NK-92 (cell line): ENCODE results near the gene KIF18A.

Experiments
- DNase-seq: peaks from one replicate; lab custom pipeline; 2025; ENCODE audit not compliant: unreplicated experiment; lab: John Stamatoyannopoulos, UW

Gene KIF18A

DNA sequence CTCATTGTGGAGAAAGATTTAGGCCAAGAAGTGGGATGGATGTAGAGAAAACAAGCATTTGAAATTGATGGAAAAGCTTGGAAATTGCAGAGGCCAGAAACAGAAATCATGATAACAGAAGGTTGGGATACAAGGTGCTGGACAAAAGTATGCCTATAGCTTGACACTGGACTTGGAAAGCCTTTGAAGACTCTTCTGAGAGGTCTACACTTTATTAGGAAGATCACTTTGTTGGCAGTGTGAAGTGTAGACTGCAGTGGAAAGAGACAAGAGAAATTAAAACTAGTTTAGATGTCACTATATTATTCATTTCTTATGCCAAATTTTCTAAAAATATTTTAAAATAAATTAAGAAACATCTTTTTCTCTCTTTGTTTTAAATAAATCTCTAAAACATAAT is 59.1 kb downstream of the KIF18A start:
- DNase-seq = no peak

DNA sequence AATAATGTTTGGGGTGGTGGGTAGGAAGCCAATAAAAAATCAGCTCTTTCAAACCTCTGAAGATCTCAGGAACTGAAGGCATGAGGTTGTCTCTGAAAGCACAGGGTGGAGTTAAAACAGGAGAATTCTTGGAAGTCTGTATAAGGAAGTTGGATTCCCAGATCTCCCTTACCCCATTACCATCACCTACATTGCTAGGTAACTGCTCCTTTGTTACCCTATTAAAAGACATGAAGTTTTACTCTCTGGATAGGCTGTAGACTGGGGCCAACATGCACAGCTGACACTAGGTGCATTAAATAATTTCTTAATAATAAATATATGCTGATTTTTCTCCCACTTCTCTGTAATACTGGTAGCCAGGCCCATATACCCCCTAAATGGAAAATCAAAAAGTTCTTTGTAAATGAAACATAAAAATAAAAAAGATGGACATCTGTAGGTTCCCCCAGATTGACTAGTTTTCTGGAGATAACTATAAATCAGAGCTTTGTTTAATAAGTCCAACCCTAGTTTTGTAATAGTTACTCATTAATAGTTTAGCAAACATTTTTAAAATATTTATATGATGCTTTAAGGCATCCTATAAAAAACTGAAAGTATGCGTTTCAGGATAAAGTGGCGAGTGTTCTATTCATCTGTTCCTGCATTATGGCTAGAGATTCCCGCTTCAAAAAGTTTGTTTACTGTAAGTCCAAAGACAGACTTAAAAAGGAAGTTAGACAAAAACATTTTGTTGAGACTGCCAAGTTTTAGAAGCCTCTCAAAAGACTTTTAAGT is 63.8 kb downstream of the KIF18A start:
- no peak for DNase-seq

DNA sequence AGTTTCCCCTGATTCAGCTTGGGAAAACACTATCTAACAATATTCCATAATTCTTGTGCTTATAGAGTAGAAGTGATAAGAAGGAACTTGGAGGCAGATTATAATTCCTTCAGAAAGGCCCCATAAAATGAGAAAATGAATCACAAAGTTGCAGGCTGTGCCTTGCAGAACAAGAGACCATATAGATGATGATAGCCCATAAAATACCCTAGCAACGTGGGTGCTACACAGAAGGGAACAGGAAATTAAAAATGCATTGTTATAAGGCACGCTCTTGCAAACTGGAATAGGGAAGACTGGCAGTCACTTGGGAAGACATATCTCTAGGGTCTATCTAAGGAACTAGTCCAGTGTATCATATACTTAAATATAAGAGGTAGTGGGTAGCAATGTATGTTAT is 67.6 kb downstream of the KIF18A start:
- no peak for DNase-seq

DNA sequence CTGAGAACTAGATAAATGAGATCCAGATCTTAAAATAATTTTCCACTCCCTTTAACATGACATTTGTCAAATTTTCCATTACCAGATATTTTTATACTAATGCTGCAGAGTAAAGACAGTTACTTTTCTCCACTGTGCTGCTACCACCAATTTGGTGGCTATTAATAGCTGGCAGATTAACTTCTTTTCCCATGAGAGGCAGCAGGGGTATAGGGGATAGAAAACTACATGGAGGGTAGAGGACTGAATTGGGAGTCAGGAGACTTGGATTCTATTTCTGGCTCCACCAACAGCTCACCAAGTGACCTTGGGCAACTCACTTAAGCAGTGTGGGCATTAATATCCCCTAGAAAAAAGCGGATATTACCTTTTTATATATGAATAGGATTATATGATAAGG is 69.2 kb downstream of the KIF18A start:
- no peak for DNase-seq

DNA sequence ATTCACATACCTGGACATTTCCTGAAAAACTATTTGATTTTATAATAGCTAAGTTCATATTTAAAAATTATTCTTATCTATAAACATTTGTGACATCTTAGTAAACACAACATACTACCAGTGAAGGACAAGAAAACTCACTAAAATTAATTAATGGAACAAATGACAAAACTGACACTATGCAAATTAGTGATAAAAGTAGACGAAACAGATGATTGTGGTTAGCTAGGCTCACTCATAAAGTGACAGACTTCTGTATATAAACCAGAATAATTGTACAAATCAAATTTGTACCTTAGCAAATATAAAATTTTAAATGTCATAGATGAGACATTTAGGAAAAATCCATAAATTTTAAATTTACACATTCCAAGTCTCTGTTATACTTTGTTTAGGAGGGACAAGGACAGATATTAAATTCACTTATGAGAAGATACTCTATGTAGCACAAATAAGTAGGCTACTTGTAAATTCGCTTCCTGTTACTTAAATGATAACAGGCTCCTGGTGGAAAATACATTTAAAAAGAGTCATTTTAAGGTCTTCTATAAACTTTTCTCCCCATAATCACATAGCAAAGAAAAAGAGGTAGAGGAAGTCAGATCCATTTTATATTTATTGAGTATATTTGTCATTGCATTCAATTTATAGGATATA is 81.2 kb downstream of the KIF18A start:
- no peak for DNase-seq

DNA sequence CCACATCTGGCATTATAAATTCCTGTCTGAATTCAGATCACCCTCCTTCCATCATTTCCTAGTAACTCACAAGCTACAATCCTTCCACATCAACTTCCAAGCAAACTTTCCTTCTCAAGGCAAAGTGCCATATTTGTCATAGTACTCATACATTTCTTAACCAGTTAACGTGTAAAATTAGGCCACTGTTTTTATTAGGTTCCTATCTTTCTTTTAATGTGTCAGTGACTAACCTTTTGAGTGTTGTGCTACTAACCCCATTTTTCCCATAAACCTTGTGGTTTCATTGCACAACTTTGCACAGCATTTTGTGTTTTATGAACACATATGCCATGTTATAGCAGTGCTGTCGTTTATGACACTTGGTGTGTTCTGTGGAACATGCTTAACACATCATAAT is 90.1 kb downstream of the KIF18A start:
- no peak for DNase-seq

DNA sequence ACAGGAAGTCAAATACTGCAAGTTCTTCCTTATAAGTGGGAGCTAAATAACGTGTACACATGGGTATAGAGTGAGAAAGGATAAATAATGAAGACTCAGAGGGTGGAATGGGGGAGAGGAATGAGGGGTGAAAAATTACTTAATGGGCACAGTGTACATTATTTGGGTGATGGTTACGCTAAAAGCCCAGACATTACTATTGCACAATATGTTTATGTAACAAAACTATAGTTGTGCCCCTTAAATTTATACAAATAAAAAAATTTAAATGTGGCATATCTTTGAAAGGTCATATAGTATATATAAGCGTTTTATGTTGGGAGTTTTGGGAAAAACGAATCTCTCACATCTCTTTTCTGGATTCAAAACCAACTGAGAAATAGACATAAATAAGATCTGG is 96.1 kb downstream of the KIF18A start:
- DNase-seq = no peak

DNA sequence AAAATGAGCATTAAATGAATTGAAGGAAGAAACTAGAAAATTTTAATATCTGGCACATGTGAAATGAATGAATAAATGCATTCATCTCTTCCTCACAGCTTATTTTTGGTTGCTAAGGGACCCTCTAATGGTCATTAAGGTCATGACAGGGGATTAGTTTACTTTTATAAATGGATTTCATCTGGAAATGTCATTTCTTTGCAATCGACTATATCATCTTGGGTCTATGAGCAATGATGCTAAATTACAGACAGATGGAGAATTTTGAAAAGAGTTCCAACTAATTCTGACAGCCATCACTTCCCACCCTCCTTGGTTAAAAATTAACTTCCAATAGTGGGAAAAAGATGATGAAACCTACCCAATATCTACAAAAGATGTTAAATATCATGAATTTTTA is 98.0 kb downstream of the KIF18A start:
- DNase-seq = no peak

DNA sequence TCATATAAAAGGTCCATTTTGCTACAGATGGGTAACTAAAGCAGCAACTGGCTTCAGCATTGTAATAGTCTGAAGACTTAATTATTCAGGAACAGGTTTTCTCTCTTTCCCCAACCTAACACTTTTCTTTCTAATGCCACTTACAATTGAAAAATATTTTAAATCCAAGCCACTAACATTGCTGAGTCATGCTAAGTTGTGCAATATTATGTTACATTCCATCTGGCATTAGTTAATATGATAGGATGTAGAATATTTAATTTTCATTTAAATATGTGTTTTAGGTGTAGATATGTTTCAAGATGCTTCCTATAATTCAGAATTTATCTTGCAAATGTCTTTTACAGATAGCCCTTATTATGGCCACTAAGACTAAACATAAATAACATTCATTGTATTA is 98.6 kb downstream of the KIF18A start:
- DNase-seq = no peak

DNA sequence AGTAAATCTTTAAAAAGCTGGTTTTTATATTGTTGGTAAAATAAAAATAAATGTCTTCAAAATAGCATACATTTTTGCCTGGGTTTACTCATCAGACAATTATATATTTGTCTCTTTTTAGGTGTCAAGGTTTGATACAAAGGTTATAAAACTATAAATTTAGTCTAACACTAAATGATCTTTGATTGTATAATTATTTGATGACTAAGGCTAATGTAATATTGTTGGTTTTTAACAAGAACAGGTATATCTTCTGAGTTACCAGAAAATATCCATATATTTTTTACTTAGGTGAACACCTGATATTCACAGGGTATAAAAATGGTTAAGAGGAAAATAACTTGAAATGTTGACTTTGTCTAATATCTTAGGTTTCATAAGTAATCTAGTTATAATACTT is 104.3 kb downstream of the KIF18A start:
- no peak for DNase-seq

DNA sequence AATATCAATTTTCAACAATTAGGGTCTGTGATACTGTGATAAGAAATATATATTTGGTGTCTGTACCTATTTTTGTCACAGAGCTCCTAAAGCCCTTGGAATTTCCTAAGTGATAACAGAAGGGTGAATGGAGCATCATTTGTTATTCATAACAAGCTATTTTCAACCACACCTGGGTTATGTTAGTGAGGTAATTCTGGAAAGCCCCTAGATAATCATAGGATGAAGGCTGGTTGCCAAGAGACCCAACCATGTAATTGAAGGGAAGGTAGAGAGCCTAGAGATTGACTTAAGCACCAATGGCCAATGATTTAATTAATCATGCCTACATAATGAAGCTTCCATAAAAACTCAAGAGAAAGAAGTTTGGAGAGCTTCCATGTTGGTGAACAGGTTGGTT is 109.4 kb downstream of the KIF18A start:
- DNase-seq = no peak

DNA sequence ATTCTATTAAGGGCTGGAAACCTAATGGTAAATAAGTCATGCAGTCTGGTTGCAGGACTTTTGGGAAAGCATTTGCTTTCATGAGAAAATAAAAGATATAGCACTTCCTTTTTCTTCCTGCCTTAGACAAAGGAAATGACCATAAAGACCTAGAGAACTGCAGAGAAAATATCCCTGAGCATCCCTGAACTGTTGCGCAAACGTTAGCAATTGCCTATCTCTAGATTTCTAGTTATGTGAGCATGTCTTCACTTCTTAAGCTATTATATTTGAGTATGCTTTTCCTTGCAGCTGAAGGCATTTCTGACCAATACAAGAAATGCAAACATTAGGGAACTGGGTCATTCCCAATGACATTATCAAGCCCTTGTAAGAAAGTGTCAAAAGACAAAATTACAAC is 110.6 kb downstream of the KIF18A start:
- no peak for DNase-seq

DNA sequence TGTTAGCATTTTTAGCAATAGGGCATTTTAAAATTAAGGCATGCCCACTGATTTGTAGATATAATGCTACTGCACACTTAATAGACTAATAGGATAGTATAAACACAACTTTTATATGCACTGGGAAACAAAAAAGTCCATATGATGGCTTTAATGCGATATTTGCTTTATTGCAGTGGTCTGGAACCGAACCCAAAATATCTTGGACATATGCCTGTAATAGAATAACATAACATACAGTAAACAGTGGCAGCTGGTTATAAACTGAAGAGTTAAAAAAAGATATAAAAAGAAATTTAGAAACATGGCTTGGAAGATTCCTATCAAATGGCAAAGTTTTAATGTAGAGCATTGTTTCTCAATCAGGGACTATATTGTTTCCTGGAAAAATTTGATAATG is 111.9 kb downstream of the KIF18A start:
- DNase-seq = no peak

DNA sequence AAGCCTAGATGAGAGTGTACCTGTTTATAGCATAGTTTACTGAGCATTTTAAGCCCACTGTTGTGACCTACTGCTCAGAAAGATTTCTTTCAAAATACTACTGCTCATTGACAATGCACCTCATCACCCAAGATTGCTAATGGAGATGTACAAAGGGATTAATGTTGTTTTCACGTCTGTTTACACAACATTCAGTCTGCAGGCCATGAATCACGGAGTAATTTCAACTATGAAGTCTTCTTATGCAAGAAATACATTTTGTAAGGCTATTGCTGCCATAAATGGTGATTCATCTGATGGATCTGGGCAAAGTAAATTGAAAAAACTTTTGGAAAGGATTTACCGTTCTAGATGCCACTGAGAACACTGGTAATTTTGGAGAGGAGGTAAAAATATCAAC is 112.9 kb downstream of the KIF18A start:
- DNase-seq = no peak

DNA sequence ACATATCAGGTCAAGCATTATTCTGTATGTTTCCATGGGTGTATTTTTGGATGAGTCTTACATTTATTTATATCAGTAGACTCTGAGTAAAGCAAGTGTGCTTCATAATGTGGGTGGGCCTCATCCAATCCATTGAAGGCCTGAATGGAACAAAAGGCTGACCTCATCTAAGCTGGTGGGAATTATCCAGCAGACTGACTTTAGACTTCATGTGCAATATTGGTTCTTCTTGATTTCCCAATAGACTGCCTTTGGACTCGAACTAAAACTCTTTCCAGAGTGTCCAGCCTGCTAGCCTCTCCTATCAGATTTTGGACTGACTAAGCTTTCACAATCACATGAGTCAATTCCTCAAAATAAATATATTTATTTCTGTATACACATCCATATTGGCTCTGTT is 116.2 kb downstream of the KIF18A start:
- DNase-seq = no peak

DNA sequence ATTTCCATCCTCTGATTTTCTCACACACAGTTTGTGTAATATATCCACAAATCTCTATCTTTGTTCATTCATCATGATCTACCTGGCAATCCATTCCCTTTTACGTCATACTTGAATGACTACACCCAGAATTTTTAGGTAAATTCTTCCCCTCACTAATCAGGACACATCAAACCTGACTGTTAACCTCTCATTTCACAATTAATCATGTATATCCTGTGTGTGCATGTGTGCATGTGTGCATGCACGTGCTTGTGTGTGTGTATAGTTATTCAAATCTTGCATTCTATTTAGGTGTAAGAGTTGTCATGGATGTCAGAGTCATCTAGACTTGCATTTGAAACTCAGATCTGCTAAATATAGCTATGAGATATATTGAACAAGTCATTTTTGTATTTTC is 130.4 kb downstream of the KIF18A start:
- no peak for DNase-seq

DNA sequence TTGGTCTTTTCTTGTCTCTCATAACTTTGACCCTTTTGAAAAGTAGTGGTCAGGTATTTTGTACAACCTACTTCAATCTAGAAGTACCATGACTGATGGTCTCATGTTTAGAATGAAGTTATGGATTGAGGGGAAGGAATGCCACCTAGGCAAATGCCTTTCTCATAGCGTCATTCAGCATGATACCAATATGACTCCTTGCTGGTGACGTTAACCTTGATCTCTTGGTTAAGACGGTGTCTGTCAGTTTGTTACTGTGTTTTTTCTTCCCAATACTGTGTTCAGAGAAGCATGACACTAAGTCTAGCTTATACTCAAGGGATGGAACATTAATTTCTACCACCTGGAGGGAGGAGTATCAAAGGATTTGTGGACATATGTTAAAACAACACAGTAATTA is 130.9 kb downstream of the KIF18A start:
- no peak for DNase-seq

DNA sequence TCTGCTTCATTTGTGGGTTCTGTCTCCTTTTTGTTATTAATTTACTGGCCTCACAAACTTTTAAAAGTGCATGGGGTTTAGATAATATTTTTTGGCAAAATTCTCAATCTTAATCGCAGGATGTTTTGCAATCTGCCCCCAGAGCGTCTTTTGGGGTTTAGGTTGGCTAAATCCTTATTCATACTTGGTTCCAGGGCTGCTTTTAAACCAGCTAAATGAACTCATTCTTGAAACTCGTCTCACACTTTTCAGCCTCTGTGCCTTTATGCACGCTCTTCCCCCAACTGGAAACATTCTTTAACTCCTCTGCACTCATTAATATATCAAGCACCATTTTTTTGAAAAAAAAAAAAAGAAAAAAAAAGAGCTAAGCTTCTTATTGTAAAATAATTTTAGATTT is 131.7 kb downstream of the KIF18A start:
- DNase-seq = no peak

DNA sequence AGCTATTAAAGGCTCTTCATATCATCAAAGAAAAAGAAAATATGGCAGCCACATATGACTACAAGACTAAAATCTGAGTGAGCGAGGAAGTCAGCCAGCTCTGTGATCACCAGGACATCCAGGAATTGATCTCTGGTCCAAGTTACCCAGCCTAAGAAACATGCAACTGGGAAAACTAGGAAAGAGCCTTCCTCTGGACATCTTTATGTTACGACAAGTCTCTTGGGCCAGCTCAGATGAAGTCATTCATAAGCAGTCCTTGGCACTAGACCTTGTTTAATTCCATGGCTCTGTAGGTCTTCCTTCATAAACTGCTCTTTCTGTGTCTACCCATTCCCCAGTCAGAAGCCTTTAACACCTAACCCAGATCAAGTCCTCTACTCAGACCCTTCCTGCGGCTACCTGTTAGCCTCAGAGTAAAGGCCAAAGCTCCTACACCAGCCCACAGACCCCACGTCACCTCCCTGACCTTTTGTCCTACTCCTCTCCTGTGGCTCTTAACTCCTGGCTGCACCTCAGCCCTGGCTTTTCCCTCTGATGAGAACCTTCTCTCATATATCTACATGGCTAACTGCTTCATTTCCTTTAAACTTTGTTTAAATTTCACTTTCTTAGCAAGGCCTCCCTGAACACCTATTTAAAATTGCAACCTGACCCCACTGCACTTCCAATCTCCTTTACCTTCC is 134.0 kb downstream of the KIF18A start:
- DNase-seq = no peak

DNA sequence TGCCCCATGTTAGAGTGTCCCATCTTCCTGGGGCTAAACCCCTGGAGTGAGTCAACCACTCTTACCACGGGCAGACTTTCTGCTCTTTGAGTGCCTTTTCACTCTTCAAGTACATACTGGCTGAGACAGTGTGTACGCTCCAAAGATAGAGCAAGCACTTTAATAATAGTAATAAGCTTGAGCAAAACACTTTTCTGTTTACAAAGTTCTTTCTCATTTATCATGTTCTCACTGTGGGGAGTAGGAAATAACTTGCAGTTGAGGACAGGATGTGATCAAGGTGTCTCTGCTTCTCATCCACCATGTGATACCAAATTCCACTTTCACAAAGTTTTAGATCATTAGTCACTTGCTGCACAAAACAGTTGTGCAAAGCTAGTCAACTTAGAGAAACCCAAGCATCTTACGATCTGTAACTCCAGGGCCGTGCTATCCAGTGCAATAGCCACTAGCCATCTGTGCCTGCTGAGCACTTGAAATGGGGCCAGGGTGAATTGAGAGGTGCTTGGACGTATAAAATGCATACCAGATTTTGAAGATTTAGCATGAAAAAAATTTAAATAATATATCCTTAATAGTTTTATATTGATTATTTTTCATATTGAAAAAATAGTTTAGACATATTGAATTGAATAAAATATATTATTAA is 135.3 kb downstream of the KIF18A start:
- no peak for DNase-seq

DNA sequence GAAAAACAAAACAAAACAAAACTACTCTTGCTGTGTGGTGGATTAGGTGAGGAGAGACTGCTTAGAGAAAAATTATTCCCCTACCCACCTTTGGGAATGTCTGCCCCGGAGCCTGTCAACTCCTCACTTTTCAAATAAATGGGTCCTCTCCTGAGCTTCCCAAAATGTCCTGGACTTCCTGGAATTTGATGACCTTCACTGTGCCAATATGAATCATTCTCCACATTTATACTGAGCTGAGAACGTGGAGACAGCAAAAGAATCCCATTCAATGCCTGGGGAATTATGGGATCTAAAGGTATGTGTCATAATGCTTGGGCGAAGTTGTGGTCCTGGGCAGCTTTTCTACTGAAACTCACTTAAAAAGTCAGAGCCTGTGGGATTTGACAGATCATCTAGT is 136.8 kb downstream of the KIF18A start:
- DNase-seq = no peak
